ENCODE data around the gene PRICKLE1. TPM values are rescaled to one million over a fixed set of nuclear protein-coding genes. Genes with fewer than 3 reads are reported as not detected.

The PRICKLE1 gene
- total and polyA plus RNA-seq, 2 experiments from 2014 or later = 7.7 to 51.7 TPM

DNA sequence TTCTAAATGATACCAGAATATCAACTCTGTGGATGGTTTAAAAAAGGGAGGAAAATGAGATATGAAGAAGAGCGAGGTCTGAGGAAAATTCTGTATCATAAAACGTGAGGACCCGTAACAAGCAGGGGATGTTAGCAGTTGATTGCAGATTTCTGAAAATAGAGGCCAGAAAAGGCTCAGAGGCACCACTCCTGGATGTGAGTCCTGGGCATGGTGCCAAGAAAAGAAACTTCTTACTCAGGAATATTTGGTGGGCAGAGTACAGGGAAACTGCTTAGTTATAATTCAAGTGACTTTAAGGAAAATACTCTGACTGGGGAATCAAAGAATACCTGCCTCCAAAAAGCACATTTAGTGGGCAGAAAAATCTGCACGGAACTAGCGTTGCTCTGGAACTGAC lies 85.5 kb downstream of the PRICKLE1 start:
- DNase-seq (ENCODE audit: low spot score) (no peak), ATAC-seq (no peak)
- H2AFZ ChIP-seq = no peak overlapping the region
- no peaks in the 10 kb centered on the region for H3K36me3 ChIP-seq (ENCODE audit: insufficient read depth)
- no peak overlapping the region for H3K4me3 ChIP-seq
- Mint-ChIP-seq H3K27me3 (ENCODE audit: insufficient read depth, low read depth, poor library complexity) (no peaks in the 10 kb centered on the region), H3K9me3 (no peaks in the 10 kb centered on the region), H3K4me1 (peaks cover 15% of the 10 kb centered on the region), H3K36me3 (ENCODE audit: low read depth) (no peaks in the 10 kb centered on the region), H3K4me3 (no peak overlapping the region), H3K27ac (no peak overlapping the region)
- TF ChIP-seq JUNB (IDR thresholded peaks at IDR 0.05; ENCODE audit: unreplicated experiment) (no peak), ZNF331 (CRISPR knock-in tag; IDR thresholded peaks at IDR 0.05; ENCODE audit: low read depth) (no peak), CREB1 (CRISPR knock-in tag; IDR thresholded peaks at IDR 0.05; ENCODE audit: low read depth) (no peak), ZNF114 (CRISPR knock-in tag; IDR thresholded peaks at IDR 0.05) (no peak), NANOG (IDR thresholded peaks at IDR 0.05; ENCODE audit: borderline replicate concordance) (no peak)
- no peaks in the 10 kb centered on the region for H3K4me1 ChIP-seq (ENCODE audit: insufficient read depth)
- no peaks in the 10 kb centered on the region for H3K27me3 ChIP-seq (ENCODE audit: insufficient read depth)
- no peaks in the 10 kb centered on the region for H3F3A ChIP-seq (replicated peaks; ENCODE audit: low read depth)
- H3K4me2 ChIP-seq = no peak overlapping the region
- H3K27ac ChIP-seq (ENCODE audit: low read depth) = no peak overlapping the region
- no peaks in the 10 kb centered on the region for H3K79me2 ChIP-seq (replicated peaks; ENCODE audit: insufficient read depth)
- H4K20me1 ChIP-seq (replicated peaks; ENCODE audit: insufficient read depth) = no peaks in the 10 kb centered on the region
- no peaks in the 10 kb centered on the region for H3K9me2 ChIP-seq (ENCODE audit: insufficient read depth)

GRCh38 chr12:42502682-42503081 lies 86.9 kb downstream of the PRICKLE1 start:
- ATAC-seq (no peak), DNase-seq (ENCODE audit: low spot score) (no peak)
- Mint-ChIP-seq H3K4me3 (no peak overlapping the region), H3K36me3 (ENCODE audit: low read depth) (no peaks in the 10 kb centered on the region), H3K27ac (no peak overlapping the region), H3K27me3 (ENCODE audit: insufficient read depth, low read depth, poor library complexity) (no peaks in the 10 kb centered on the region), H3K9me3 (no peaks in the 10 kb centered on the region), H3K4me1 (peaks cover 15% of the 10 kb centered on the region)
- Histone ChIP-seq H3K36me3 (ENCODE audit: insufficient read depth) (no peaks in the 10 kb centered on the region), H3K27me3 (ENCODE audit: insufficient read depth) (no peaks in the 10 kb centered on the region), H3K4me2 (no peak overlapping the region), H3F3A (replicated peaks; ENCODE audit: low read depth) (no peaks in the 10 kb centered on the region), H3K9me2 (ENCODE audit: insufficient read depth) (no peaks in the 10 kb centered on the region), H3K4me1 (ENCODE audit: insufficient read depth) (no peaks in the 10 kb centered on the region), H2AFZ (no peak overlapping the region), H3K79me2 (replicated peaks; ENCODE audit: insufficient read depth) (no peaks in the 10 kb centered on the region), H3K27ac (ENCODE audit: low read depth) (no peak overlapping the region), H3K4me3 (no peak overlapping the region), H4K20me1 (replicated peaks; ENCODE audit: insufficient read depth) (no peaks in the 10 kb centered on the region)
- TF ChIP-seq ZNF331 (CRISPR knock-in tag; IDR thresholded peaks at IDR 0.05; ENCODE audit: low read depth) = no peak
- TF ChIP-seq, protein P1, sequence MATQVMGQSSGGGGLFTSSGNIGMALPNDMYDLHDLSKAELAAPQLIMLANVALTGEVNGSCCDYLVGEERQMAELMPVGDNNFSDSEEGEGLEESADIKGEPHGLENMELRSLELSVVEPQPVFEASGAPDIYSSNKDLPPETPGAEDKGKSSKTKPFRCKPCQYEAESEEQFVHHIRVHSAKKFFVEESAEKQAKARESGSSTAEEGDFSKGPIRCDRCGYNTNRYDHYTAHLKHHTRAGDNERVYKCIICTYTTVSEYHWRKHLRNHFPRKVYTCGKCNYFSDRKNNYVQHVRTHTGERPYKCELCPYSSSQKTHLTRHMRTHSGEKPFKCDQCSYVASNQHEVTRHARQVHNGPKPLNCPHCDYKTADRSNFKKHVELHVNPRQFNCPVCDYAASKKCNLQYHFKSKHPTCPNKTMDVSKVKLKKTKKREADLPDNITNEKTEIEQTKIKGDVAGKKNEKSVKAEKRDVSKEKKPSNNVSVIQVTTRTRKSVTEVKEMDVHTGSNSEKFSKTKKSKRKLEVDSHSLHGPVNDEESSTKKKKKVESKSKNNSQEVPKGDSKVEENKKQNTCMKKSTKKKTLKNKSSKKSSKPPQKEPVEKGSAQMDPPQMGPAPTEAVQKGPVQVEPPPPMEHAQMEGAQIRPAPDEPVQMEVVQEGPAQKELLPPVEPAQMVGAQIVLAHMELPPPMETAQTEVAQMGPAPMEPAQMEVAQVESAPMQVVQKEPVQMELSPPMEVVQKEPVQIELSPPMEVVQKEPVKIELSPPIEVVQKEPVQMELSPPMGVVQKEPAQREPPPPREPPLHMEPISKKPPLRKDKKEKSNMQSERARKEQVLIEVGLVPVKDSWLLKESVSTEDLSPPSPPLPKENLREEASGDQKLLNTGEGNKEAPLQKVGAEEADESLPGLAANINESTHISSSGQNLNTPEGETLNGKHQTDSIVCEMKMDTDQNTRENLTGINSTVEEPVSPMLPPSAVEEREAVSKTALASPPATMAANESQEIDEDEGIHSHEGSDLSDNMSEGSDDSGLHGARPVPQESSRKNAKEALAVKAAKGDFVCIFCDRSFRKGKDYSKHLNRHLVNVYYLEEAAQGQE (IDR thresholded peaks at IDR 0.05; ENCODE audit: unreplicated experiment) = no peak
- no peak for TF ChIP-seq POLR2AphosphoS5 (IDR thresholded peaks at IDR 0.05; ENCODE audit: low read depth)
- TF ChIP-seq, protein P2, sequence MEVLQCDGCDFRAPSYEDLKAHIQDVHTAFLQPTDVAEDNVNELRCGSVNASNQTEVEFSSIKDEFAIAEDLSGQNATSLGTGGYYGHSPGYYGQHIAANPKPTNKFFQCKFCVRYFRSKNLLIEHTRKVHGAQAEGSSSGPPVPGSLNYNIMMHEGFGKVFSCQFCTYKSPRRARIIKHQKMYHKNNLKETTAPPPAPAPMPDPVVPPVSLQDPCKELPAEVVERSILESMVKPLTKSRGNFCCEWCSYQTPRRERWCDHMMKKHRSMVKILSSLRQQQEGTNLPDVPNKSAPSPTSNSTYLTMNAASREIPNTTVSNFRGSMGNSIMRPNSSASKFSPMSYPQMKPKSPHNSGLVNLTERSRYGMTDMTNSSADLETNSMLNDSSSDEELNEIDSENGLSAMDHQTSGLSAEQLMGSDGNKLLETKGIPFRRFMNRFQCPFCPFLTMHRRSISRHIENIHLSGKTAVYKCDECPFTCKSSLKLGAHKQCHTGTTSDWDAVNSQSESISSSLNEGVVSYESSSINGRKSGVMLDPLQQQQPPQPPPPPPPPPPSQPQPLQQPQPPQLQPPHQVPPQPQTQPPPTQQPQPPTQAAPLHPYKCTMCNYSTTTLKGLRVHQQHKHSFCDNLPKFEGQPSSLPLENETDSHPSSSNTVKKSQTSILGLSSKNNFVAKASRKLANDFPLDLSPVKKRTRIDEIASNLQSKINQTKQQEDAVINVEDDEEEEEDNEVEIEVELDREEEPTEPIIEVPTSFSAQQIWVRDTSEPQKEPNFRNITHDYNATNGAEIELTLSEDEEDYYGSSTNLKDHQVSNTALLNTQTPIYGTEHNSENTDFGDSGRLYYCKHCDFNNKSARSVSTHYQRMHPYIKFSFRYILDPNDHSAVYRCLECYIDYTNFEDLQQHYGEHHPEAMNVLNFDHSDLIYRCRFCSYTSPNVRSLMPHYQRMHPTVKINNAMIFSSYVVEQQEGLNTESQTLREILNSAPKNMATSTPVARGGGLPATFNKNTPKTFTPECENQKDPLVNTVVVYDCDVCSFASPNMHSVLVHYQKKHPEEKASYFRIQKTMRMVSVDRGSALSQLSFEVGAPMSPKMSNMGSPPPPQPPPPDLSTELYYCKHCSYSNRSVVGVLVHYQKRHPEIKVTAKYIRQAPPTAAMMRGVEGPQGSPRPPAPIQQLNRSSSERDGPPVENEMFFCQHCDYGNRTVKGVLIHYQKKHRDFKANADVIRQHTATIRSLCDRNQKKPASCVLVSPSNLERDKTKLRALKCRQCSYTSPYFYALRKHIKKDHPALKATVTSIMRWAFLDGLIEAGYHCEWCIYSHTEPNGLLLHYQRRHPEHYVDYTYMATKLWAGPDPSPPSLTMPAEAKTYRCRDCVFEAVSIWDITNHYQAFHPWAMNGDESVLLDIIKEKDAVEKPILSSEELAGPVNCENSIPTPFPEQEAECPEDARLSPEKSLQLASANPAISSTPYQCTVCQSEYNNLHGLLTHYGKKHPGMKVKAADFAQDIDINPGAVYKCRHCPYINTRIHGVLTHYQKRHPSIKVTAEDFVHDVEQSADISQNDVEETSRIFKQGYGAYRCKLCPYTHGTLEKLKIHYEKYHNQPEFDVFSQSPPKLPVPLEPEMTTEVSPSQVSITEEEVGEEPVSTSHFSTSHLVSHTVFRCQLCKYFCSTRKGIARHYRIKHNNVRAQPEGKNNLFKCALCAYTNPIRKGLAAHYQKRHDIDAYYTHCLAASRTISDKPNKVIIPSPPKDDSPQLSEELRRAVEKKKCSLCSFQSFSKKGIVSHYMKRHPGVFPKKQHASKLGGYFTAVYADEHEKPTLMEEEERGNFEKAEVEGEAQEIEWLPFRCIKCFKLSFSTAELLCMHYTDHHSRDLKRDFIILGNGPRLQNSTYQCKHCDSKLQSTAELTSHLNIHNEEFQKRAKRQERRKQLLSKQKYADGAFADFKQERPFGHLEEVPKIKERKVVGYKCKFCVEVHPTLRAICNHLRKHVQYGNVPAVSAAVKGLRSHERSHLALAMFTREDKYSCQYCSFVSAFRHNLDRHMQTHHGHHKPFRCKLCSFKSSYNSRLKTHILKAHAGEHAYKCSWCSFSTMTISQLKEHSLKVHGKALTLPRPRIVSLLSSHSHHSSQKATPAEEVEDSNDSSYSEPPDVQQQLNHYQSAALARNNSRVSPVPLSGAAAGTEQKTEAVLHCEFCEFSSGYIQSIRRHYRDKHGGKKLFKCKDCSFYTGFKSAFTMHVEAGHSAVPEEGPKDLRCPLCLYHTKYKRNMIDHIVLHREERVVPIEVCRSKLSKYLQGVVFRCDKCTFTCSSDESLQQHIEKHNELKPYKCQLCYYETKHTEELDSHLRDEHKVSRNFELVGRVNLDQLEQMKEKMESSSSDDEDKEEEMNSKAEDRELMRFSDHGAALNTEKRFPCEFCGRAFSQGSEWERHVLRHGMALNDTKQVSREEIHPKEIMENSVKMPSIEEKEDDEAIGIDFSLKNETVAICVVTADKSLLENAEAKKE (CRISPR knock-in tag; IDR thresholded peaks at IDR 0.05) = no peak
- no peak for TF ChIP-seq CREB1 (CRISPR knock-in tag; IDR thresholded peaks at IDR 0.05; ENCODE audit: low read depth)
- no peak for TF ChIP-seq NANOG (IDR thresholded peaks at IDR 0.05; ENCODE audit: borderline replicate concordance)
- TF ChIP-seq JUNB (IDR thresholded peaks at IDR 0.05; ENCODE audit: unreplicated experiment) = no peak
- TF ChIP-seq ZNF114 (CRISPR knock-in tag; IDR thresholded peaks at IDR 0.05) = no peak
- no peak for TF ChIP-seq STAT1 (IDR thresholded peaks at IDR 0.05; ENCODE audit: unreplicated experiment)
